IMR-90 (cell line): ENCODE measurements around the gene ACACB. TPM values are rescaled to one million over a fixed set of nuclear protein-coding genes. Genes with fewer than 3 reads are reported as not detected.

ENCODE experiments used
- ATAC-seq: fragments of 200-7000 bp; cut with Tn5 transposase; 2 replicates; pipeline ENCODE4 v1.9.1; 2020; ENCODE audit warnings: low read depth, mild to moderate bottlenecking, moderate library complexity
- BruUV-seq: library from RNA; stranded (reverse); fragments of 400-500 nt; replicated peaks from 2 replicates; lab custom pipeline; 2021; lab: Mats Ljungman, UMichigan
- CTCF ChIA-PET: fragments of 300-600 bp; formaldehyde crosslinking; extraction: SDS; loops from one replicate; lab custom pipeline; 2021; ENCODE audit warnings: antibody characterized with exemption; lab: Yijun Ruan, JAX
- POLR2A ChIA-PET: fragments of 300-600 bp; sonication (Branson Sonifier 250); formaldehyde crosslinking; loops from one replicate; lab custom pipeline; 2022; ENCODE audit warnings: antibody characterized with exemption; ENCODE audit not compliant: unreplicated experiment; lab: Charles Lee
- DNase-seq: peaks from one replicate; pipeline ENCODE4 v3.0.0; 2013
- H2AFZ ChIP-seq: replicated peaks from 2 replicates; pipeline ENCODE3; 2013; ENCODE audit warnings: low read length, mild to moderate bottlenecking; ENCODE audit not compliant: poor library complexity
- H2AK5ac ChIP-seq: 2 replicates; pipeline ENCODE4 v1.6.1; 2013; ENCODE audit warnings: low read depth, low read length, inconsistent platforms
- H2AK9ac ChIP-seq: replicated peaks from 2 replicates; pipeline ENCODE3; 2013; ENCODE audit warnings: mild to moderate bottlenecking, low read depth, low read length, moderate library complexity; ENCODE audit not compliant: poor library complexity
- H2BK120ac ChIP-seq: 2 replicates; pipeline ENCODE4 v1.6.1; 2013; ENCODE audit warnings: low read depth, low read length, inconsistent platforms
- H2BK15ac ChIP-seq: 3 replicates; pipeline ENCODE4 v1.6.1; 2013; ENCODE audit warnings: low read depth, low read length, inconsistent platforms
- H2BK20ac ChIP-seq: 2 replicates; pipeline ENCODE4 v1.6.1; 2013; ENCODE audit warnings: low read depth, mild to moderate bottlenecking, inconsistent platforms, low read length, moderate library complexity
- H2BK5ac ChIP-seq: 2 replicates; pipeline ENCODE4 v1.6.1; 2013; ENCODE audit warnings: mild to moderate bottlenecking, low read depth, low read length, inconsistent platforms; ENCODE audit not compliant: poor library complexity, severe bottlenecking
- H3K14ac ChIP-seq: replicated peaks from 2 replicates; pipeline ENCODE4 v1.6.1; 2013; ENCODE audit warnings: low read depth, low read length, inconsistent platforms
- H3K18ac ChIP-seq: 2 replicates; pipeline ENCODE4 v1.6.1; 2013; ENCODE audit warnings: low read depth, low read length, control low read depth
- H3K23ac ChIP-seq: 2 replicates; pipeline ENCODE4 v1.6.1; 2013; ENCODE audit warnings: low read depth, low read length, inconsistent platforms
- H3K27ac ChIP-seq: 2 replicates; pipeline ENCODE4 v1.5.1; 2013; ENCODE audit warnings: mild to moderate bottlenecking, control low read depth, low read length; ENCODE audit not compliant: insufficient read depth
- H3K27me3 ChIP-seq: 2 replicates; pipeline ENCODE4 v1.6.1; 2013; ENCODE audit warnings: low read length; ENCODE audit not compliant: control insufficient read depth, insufficient read depth
- H3K36me3 ChIP-seq: 2 replicates; pipeline ENCODE4 v1.6.1; 2013; ENCODE audit warnings: low read length, mixed read lengths; ENCODE audit not compliant: control insufficient read depth, insufficient read depth
- H3K4ac ChIP-seq: 2 replicates; pipeline ENCODE4 v1.6.1; 2013; ENCODE audit warnings: low read depth, low read length, inconsistent platforms
- H3K4me1 ChIP-seq: 2 replicates; pipeline ENCODE4 v1.6.1; 2013; ENCODE audit warnings: low read length, mixed read lengths; ENCODE audit not compliant: control insufficient read depth, insufficient read depth
- H3K4me2 ChIP-seq: 2 replicates; pipeline ENCODE4 v1.6.1; 2013; ENCODE audit warnings: low read depth, mild to moderate bottlenecking, control low read depth, low read length, moderate library complexity
- H3K4me3 ChIP-seq: 2 replicates; pipeline ENCODE4 v1.5.1; 2013; ENCODE audit warnings: low read depth, mild to moderate bottlenecking, control low read depth, low read length, moderate library complexity; ENCODE audit not compliant: insufficient read depth
- H3K56ac ChIP-seq: 2 replicates; pipeline ENCODE4 v1.6.1; 2013; ENCODE audit warnings: low read length, inconsistent platforms; ENCODE audit not compliant: insufficient read depth; ENCODE audit errors: extremely low read depth
- H3K79me1 ChIP-seq, 2 experiments: 2 replicates each; pipeline ENCODE4 v1.6.1; 2013; ENCODE audit warnings: low read length in 2 of 2, inconsistent platforms in 1 of 2, low read depth in 1 of 2
- H3K9ac ChIP-seq: 2 replicates; pipeline ENCODE4 v1.6.1; 2013; ENCODE audit warnings: low read depth, low read length, control low read depth
- H3K9me1 ChIP-seq: 2 replicates; pipeline ENCODE4 v1.6.1; 2013; ENCODE audit warnings: low read length, inconsistent platforms; ENCODE audit not compliant: insufficient read depth
- H3K9me3 ChIP-seq: 2 replicates; pipeline ENCODE4 v1.6.1; 2013; ENCODE audit warnings: low read length; ENCODE audit not compliant: control insufficient read depth, insufficient read depth
- H4K20me1 ChIP-seq: 2 replicates; pipeline ENCODE4 v1.6.1; 2013; ENCODE audit warnings: low read length, inconsistent platforms; ENCODE audit not compliant: insufficient read depth
- H4K5ac ChIP-seq: 2 replicates; pipeline ENCODE4 v1.6.1; 2013; ENCODE audit warnings: mild to moderate bottlenecking, low read depth, low read length, control low read depth
- H4K8ac ChIP-seq, 2 experiments: 2 replicates each; pipeline ENCODE4 v1.6.1; 2013; ENCODE audit warnings: low read depth in 2 of 2, low read length in 2 of 2, control low read depth in 1 of 2, inconsistent platforms in 1 of 2
- H4K91ac ChIP-seq: 2 replicates; pipeline ENCODE4 v1.6.1; 2013; ENCODE audit warnings: low read depth, low read length, inconsistent platforms; ENCODE audit not compliant: insufficient read depth
- BHLHE40 ChIP-seq: fragments of 150-350 bp; IDR thresholded peaks from 2 replicates; pipeline ENCODE4 v1.6.1; 2016; ENCODE audit warnings: mild to moderate bottlenecking, low read depth, low read length
- CEBPB ChIP-seq: IDR thresholded peaks from 2 replicates; pipeline ENCODE4 v1.6.1; 2012; ENCODE audit warnings: low read depth, low read length, improper control_type of control experiment
- CHD1 ChIP-seq: IDR thresholded peaks from 2 replicates; pipeline ENCODE4 v1.6.1; 2012; ENCODE audit warnings: low read depth, low read length, improper control_type of control experiment
- CTCF ChIP-seq: conservative IDR thresholded peaks from 2 replicates; pipeline ENCODE4 v1.5.1; 2012; ENCODE audit warnings: mild to moderate bottlenecking, low read depth, low read length, improper control_type of control experiment
- MAFK ChIP-seq: IDR thresholded peaks from 2 replicates; pipeline ENCODE4 v1.6.1; 2012; ENCODE audit warnings: low read depth, low read length, improper control_type of control experiment
- MAZ ChIP-seq: IDR thresholded peaks from 2 replicates; pipeline ENCODE4 v1.6.1; 2012; ENCODE audit warnings: low read depth, mild to moderate bottlenecking, low read length, improper control_type of control experiment, moderate library complexity, borderline replicate concordance
- MXI1 ChIP-seq: IDR thresholded peaks from 2 replicates; pipeline ENCODE4 v1.6.1; 2012; ENCODE audit warnings: low read depth, mild to moderate bottlenecking, low read length, moderate library complexity, borderline replicate concordance
- NFE2L2 ChIP-seq: fragments of 150-350 bp; IDR thresholded peaks from 2 replicates; pipeline ENCODE4 v1.6.1; 2016; ENCODE audit warnings: low read depth, mild to moderate bottlenecking, low read length
- POLR2A ChIP-seq: IDR thresholded peaks from 2 replicates; pipeline ENCODE4 v1.6.1; 2012; ENCODE audit warnings: mild to moderate bottlenecking, low read depth, low read length
- RAD21 ChIP-seq: IDR thresholded peaks from 2 replicates; pipeline ENCODE4 v1.6.1; 2012; ENCODE audit warnings: low read length, improper control_type of control experiment
- RCOR1 ChIP-seq: IDR thresholded peaks from 2 replicates; pipeline ENCODE4 v1.6.1; 2012; ENCODE audit warnings: mild to moderate bottlenecking, low read length, improper control_type of control experiment; ENCODE audit not compliant: insufficient replicate concordance
- RFX5 ChIP-seq: IDR thresholded peaks from 2 replicates; pipeline ENCODE4 v1.8.0; 2012; ENCODE audit warnings: low read depth, mild to moderate bottlenecking, low read length, moderate library complexity
- SMC3 ChIP-seq: fragments of 150-350 bp; IDR thresholded peaks from 2 replicates; pipeline ENCODE4 v1.6.1; 2016; ENCODE audit warnings: low read depth, mild to moderate bottlenecking, antibody characterized with exemption, low read length, moderate library complexity
- USF2 ChIP-seq: fragments of 150-350 bp; IDR thresholded peaks from 2 replicates; pipeline ENCODE4 v1.6.1; 2017; ENCODE audit warnings: mild to moderate bottlenecking, antibody characterized with exemption, low read length, low read depth
- WGBS, 2 experiments: methylation state at CpG; one replicate each; pipeline versions ENCODE4 v1.1.5 to v1.1.7; 2013; ENCODE audit warnings: missing lambda C conversion rate in 2 of 2; ENCODE audit not compliant: insufficient read length in 1 of 2; ENCODE audit errors: extremely low coverage in 2 of 2; 5-methylcytosine and 5-hydroxymethylcytosine counted together
- dilution Hi-C: fragments of 300-500 bp; cut with HindIII; formaldehyde crosslinking; loops from one replicate; pipeline ENCODE4 v1.14.3; 2018; ENCODE audit warnings: low sequenced_read_pairs; ENCODE audit not compliant: unreplicated experiment
- in situ Hi-C: fragments of 300-500 bp; cut with MboI; formaldehyde crosslinking; loops from 3 replicates; pipeline ENCODE4 v1.14.3; 2019; ENCODE audit warnings: low sequenced_read_pairs, inconsistent platforms, mixed read lengths
- intact Hi-C: fragments of 100-400 bp; cut with micrococcal nuclease; formaldehyde crosslinking; loops from 2 replicates; pipeline ENCODE4 v1.10.0; 2022
- polyA plus RNA-seq, 3 experiments: library from polyadenylated mRNA; depleted of rRNA; stranded (reverse); fragments of >200 nt; gene quantifications; 2 replicates each; pipeline ENCODE4 v1.2.3, GENCODE V29; 2012; ENCODE audit warnings: low replicate concordance in 1 of 3
- total RNA-seq: library from RNA; depleted of rRNA; stranded (reverse); fragments of >200 nt; gene quantifications from 2 replicates; pipeline ENCODE4 v1.2.3, GENCODE V29; 2012

The ACACB gene
- total and polyA plus RNA-seq, 2 of the 4 experiments (the other 2 are of a cell fraction): 2.0 to 2.1 TPM

GRCh38 chr12:109230193-109230592, 113.8 kb downstream of the ACACB start:
- in situ Hi-C loops: no loop called here
- no peak overlapping the region for H2BK15ac ChIP-seq
- WGBS, 2 experiments: no CpG with 5 or more reads among the region's 2 CpGs

More at GRCh38 chr12:109230193-109230592, 113.8 kb downstream of the ACACB start:
- H3K18ac ChIP-seq: no peak overlapping the region
- H3K27me3 ChIP-seq: no peaks in the 10 kb centered on the region
- no peak overlapping the region for H3K27ac ChIP-seq
- no peak overlapping the region for H3K4me2 ChIP-seq
- no peaks in the 10 kb centered on the region; the same call in 1 of the 2 replicates for H3K36me3 ChIP-seq
- no peak overlapping the region for H3K4ac ChIP-seq
- TF ChIP-seq CTCF (no peak), MAZ (no peak), CEBPB (no peak), BHLHE40 (no peak), NFE2L2 (no peak), RCOR1 (no peak), USF2 (no peak), POLR2A (no peak), SMC3 (no peak), RAD21 (no peak), MXI1 (no peak), RFX5 (no peak), MAFK (no peak), CHD1 (no peak)
- BruUV-seq: no TSS peak
- H2AK9ac ChIP-seq: no peak overlapping the region
- H4K8ac ChIP-seq: no peak overlapping the region
- no peak overlapping the region for H2BK120ac ChIP-seq
- no peaks in the 10 kb centered on the region for H3K9me1 ChIP-seq
- no peak overlapping the region for H3K9ac ChIP-seq
- H3K56ac ChIP-seq: no peak overlapping the region
- CTCF ChIA-PET: no interaction called here
- DNase-seq (no peak), ATAC-seq (no peak)
- no peaks in the 10 kb centered on the region for H3K79me1 ChIP-seq
- H4K91ac ChIP-seq: no peak overlapping the region
- H2AK5ac ChIP-seq: no peak overlapping the region
- H2BK20ac ChIP-seq: no peak overlapping the region
- H3K4me1 ChIP-seq: no peaks in the 10 kb centered on the region
- POLR2A ChIA-PET: interaction anchor here (0.6 kb wide), 1 partner anchor 496 kb away, joined by 3 read pairs; no protein-coding TSS in a partner anchor
- no peak overlapping the region for H4K5ac ChIP-seq
- H3K4me3 ChIP-seq: no peak overlapping the region
- no peak overlapping the region for H3K14ac ChIP-seq
- H2BK5ac ChIP-seq: no peak overlapping the region
- no peaks in the 10 kb centered on the region for H3K9me3 ChIP-seq
- dilution Hi-C loops (no loop called here), intact Hi-C loops (no loop called here)
- no peaks in the 10 kb centered on the region for H4K20me1 ChIP-seq
- no peak overlapping the region for H3K23ac ChIP-seq
- H2AFZ ChIP-seq: no peak overlapping the region
